Measurements from ENCODE around the gene SEC61B. TPM values are rescaled to one million over a fixed set of nuclear protein-coding genes. Genes with fewer than 3 reads are reported as not detected.

Gene SEC61B
- total RNA-seq, 1 experiment from 2014 or later, result 141 TPM

GRCh38 chr9:99262949-99263418, 40.9 kb downstream of the SEC61B start:
- no peaks in the 10 kb centered on the region for H3K27me3 ChIP-seq
- H3K27ac ChIP-seq, result no peak overlapping the region
- no peak for DNase-seq
- no peak overlapping the region for H3K4me3 ChIP-seq
- H3K36me3 ChIP-seq, result no peaks in the 10 kb centered on the region
- H3K9me3 ChIP-seq (replicated peaks), result no peaks in the 10 kb centered on the region
- no peaks in the 10 kb centered on the region for H3K4me1 ChIP-seq

GRCh38 chr9:99264070-99264680, 42.1 kb downstream of the SEC61B start:
- H3K27me3 ChIP-seq, result no peaks in the 10 kb centered on the region
- DNase-seq, result peak; percentile 18 to 31
- no peak overlapping the region for H3K27ac ChIP-seq
- H3K4me3 ChIP-seq, result no peak overlapping the region
- H3K9me3 ChIP-seq (replicated peaks), result no peaks in the 10 kb centered on the region
- H3K4me1 ChIP-seq, result no peaks in the 10 kb centered on the region
- no peaks in the 10 kb centered on the region for H3K36me3 ChIP-seq

DNA sequence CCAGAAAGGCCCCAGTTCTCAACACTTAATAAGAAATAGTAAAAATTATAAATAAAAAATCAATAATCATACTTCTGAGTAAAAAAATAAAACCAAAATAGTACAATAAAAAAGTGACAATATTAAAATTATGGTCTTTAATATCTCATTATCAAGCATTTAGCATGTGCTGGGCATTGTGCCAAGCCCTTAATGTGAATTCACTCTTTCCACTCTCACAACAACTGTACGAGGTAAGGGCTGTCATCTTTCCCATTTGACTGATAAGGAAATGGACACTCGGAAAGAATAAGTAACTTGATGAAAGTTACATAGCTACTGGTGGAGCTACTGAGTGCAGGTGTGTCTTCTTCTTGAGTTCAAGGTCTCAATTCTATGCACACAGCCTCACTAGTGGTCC, 43.6 kb downstream of the SEC61B start:
- no peaks in the 10 kb centered on the region for H3K36me3 ChIP-seq
- DNase-seq, result no peak
- H3K4me1 ChIP-seq, result no peaks in the 10 kb centered on the region

DNA sequence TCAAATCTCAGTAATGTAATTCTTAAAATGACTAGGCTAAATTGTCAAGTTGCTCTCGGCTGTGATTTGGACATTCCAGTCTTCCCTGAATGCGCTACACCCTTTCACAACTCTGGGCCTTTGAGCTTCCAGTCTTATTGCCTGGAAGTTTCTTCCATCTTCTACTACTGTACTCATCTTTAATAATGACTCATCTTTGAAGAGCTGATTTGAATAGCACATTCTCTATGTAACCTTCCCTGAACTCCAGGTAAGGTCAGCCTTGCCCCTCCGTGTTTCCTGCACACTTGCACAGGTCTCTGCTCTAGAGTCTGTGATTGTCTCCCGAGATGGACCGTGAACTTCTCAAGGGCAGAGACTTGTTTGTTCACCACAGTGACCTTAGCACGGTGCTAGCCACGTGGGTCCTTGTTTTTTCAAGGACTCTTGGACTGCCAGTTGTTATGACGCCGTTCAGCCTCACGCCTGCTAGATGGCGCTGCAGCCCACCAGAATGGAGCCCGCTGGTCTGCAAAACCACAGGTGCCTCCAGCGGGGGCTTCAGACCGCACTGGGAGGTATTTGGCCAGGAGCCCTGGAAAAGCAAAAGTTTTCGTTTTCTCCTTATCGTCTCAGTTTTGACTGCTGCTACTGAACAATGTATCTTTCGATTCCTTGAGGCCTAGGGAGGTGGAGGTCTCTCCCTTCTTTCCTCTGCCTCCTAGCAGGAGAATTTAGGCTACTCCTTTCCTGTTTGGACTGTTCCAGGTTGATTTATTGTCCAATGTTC, 44.4 kb downstream of the SEC61B start:
- DNase-seq, result peak; percentile 79 to 87

More for the DNA sequence above, 43.6 kb downstream of the SEC61B start:
- Histone ChIP-seq H3K9me3 (replicated peaks) (no peaks in the 10 kb centered on the region), H3K27ac (no peak overlapping the region), H3K4me3 (no peak overlapping the region), H3K27me3 (no peaks in the 10 kb centered on the region; the same call in 1 of the 2 replicates)

GRCh38 chr9:99269416-99269815, 47.3 kb downstream of the SEC61B start:
- no peak for DNase-seq
- Histone ChIP-seq H3K27ac (no peak overlapping the region), H3K27me3 (no peaks in the 10 kb centered on the region; the same call in 1 of the 2 replicates), H3K4me1 (no peaks in the 10 kb centered on the region), H3K36me3 (no peaks in the 10 kb centered on the region), H3K9me3 (replicated peaks) (no peaks in the 10 kb centered on the region), H3K4me3 (no peak overlapping the region)

More for the DNA sequence above, 44.4 kb downstream of the SEC61B start:
- no peaks in the 10 kb centered on the region; the same call in 1 of the 2 replicates for H3K27me3 ChIP-seq
- no peaks in the 10 kb centered on the region for H3K9me3 ChIP-seq (replicated peaks)
- no peaks in the 10 kb centered on the region for H3K36me3 ChIP-seq
- H3K4me1 ChIP-seq, result no peaks in the 10 kb centered on the region
- H3K4me3 ChIP-seq, result no peak overlapping the region
- H3K27ac ChIP-seq, result no peak overlapping the region

- no peak for DNase-seq
- H3K9me3 ChIP-seq (replicated peaks), result no peaks in the 10 kb centered on the region
- no peaks in the 10 kb centered on the region; the same call in 1 of the 2 replicates for H3K27me3 ChIP-seq
- no peak overlapping the region for H3K4me3 ChIP-seq
- no peaks in the 10 kb centered on the region for H3K36me3 ChIP-seq
- no peaks in the 10 kb centered on the region for H3K4me1 ChIP-seq
- H3K27ac ChIP-seq, result no peak overlapping the region
These were observed 48.4 kb downstream of the SEC61B start for GRCh38 chr9:99270491-99270890.

DNA sequence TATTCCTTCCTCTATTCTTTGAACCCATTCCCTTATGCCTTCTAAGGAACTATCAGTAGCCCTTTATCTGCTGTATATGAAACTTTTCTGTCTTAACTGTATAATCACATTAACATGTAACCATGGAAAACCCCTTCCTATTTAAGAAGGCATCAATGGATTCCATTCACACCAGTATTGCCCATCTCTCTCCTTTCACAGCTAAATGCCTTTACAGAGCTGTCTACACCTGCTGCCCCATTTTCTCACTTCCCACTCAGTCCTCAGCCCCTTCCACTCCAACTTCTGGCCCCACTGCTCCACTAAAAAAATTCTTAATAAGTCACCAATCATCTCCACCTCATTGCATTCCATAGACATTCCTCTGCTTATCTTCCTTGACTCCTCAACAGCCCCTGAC, 50.8 kb downstream of the SEC61B start:
- DNase-seq, result no peak
- H3K27me3 ChIP-seq, result peaks cover 7% of the 10 kb centered on the region; the same call in 1 of the 2 replicates
- no peak overlapping the region for H3K27ac ChIP-seq
- no peak overlapping the region for H3K4me3 ChIP-seq
- no peaks in the 10 kb centered on the region for H3K36me3 ChIP-seq
- H3K9me3 ChIP-seq (replicated peaks), result no peaks in the 10 kb centered on the region
- no peaks in the 10 kb centered on the region for H3K4me1 ChIP-seq

- DNase-seq, result no peak
- H3K27ac ChIP-seq, result no peak overlapping the region
- H3K4me3 ChIP-seq, result no peak overlapping the region
- no peaks in the 10 kb centered on the region for H3K36me3 ChIP-seq
- peaks cover 7% of the 10 kb centered on the region; the same call in 1 of the 2 replicates for H3K27me3 ChIP-seq
- no peaks in the 10 kb centered on the region for H3K9me3 ChIP-seq (replicated peaks)
- H3K4me1 ChIP-seq, result no peaks in the 10 kb centered on the region
These were observed 51.9 kb downstream of the SEC61B start for GRCh38 chr9:99274016-99274415.

GRCh38 chr9:99274495-99274894, 52.4 kb downstream of the SEC61B start:
- no peaks in the 10 kb centered on the region for H3K36me3 ChIP-seq
- no peaks in the 10 kb centered on the region for H3K9me3 ChIP-seq (replicated peaks)
- H3K4me1 ChIP-seq, result no peaks in the 10 kb centered on the region
- no peak overlapping the region for H3K4me3 ChIP-seq
- no peak overlapping the region for H3K27ac ChIP-seq
- no peak for DNase-seq
- peaks cover 7% of the 10 kb centered on the region; the same call in 1 of the 2 replicates for H3K27me3 ChIP-seq

Other genes with a start within 250 kb of the SEC61B start
- gene TGFBR1, start 117.2 kb upstream of the SEC61B start, total RNA-seq (2014; rRNA removed; shearing (Covaris generic)), result 85.0 and 97.4 TPM in 2 replicates
- gene ALG2, start 340 bp upstream of the SEC61B start, total RNA-seq (2014; rRNA removed; shearing (Covaris generic)), result 38.4 and 38.7 TPM in 2 replicates

Measured in SJCRH30 (cell line).